NCI-H2227 (cell line): ENCODE measurements around the gene CDH22.

Experiments used
- DNase-seq: peaks from one replicate; lab custom pipeline; 2025; ENCODE audit not compliant: unreplicated experiment; lab: John Stamatoyannopoulos, UW

Gene CDH22

GRCh38 chr20:46344488-46345162 lies 36.3 kb upstream of the CDH22 start:
- DNase-seq, result no peak

- no peak for DNase-seq
These were observed 35.7 kb upstream of the CDH22 start for GRCh38 chr20:46343975-46344357.

- DNase-seq, result no peak
These were observed 35.2 kb upstream of the CDH22 start for GRCh38 chr20:46343348-46343974.

GRCh38 chr20:46342451-46343347 lies 34.4 kb upstream of the CDH22 start:
- DNase-seq, result no peak

- no peak for DNase-seq
These were observed 33.7 kb upstream of the CDH22 start for GRCh38 chr20:46342010-46342378.

- DNase-seq, result no peak
These were observed 33.0 kb upstream of the CDH22 start for GRCh38 chr20:46341074-46342009.

GRCh38 chr20:46339037-46339436 lies 30.7 kb upstream of the CDH22 start:
- DNase-seq, result no peak

GRCh38 chr20:46336735-46337134 lies 28.4 kb upstream of the CDH22 start:
- DNase-seq, result no peak

- no peak for DNase-seq
These were observed 26.1 kb upstream of the CDH22 start for GRCh38 chr20:46334303-46334904.

- no peak for DNase-seq
These were observed 25.1 kb upstream of the CDH22 start for GRCh38 chr20:46333161-46333991.

- no peak for DNase-seq
These were observed 24.3 kb upstream of the CDH22 start for GRCh38 chr20:46332373-46333160.

- DNase-seq, result no peak
These were observed 23.5 kb upstream of the CDH22 start for GRCh38 chr20:46331611-46332361.

GRCh38 chr20:46330831-46331371 lies 22.6 kb upstream of the CDH22 start:
- no peak for DNase-seq

- DNase-seq, result no peak
These were observed 21.9 kb upstream of the CDH22 start for GRCh38 chr20:46330072-46330763.

- DNase-seq, result no peak
These were observed 20.0 kb upstream of the CDH22 start for GRCh38 chr20:46328200-46328882.

GRCh38 chr20:46327557-46327956 lies 19.3 kb upstream of the CDH22 start:
- DNase-seq, result no peak

- DNase-seq, result peak; percentile 50
These were observed 17.5 kb upstream of the CDH22 start for GRCh38 chr20:46325789-46326188.
